ENCODE results near the gene MEIOSIN.

DNA sequence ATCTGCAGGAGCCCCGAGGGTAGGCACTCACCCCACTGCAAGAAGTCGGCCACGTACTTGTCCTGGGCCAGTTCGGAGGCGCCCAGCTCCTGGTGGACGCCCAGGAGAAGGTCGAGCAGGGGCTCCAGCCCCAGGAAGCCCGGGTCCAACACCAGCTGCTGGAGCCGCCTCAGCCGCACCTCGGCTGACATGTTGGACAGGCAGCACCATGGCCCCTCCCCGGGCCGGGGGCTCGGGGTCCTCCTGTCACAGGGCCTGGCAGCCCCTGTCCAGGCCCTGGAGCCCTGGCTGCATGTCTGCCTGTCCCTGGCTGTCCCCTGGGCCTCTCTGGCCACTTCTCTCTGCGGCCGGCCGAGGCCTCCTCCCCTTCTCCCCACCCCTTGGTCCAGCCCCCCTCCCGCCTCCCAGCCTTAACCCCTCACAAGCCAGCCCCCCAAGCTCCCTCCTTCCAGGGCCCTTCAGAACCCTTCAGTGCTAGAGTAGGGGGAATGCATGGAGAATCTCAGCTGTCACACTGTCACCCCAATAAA is 49.0 kb downstream of the MEIOSIN start, which contains the start of gene DMPK:
- TF ChIP-seq, protein P1, sequence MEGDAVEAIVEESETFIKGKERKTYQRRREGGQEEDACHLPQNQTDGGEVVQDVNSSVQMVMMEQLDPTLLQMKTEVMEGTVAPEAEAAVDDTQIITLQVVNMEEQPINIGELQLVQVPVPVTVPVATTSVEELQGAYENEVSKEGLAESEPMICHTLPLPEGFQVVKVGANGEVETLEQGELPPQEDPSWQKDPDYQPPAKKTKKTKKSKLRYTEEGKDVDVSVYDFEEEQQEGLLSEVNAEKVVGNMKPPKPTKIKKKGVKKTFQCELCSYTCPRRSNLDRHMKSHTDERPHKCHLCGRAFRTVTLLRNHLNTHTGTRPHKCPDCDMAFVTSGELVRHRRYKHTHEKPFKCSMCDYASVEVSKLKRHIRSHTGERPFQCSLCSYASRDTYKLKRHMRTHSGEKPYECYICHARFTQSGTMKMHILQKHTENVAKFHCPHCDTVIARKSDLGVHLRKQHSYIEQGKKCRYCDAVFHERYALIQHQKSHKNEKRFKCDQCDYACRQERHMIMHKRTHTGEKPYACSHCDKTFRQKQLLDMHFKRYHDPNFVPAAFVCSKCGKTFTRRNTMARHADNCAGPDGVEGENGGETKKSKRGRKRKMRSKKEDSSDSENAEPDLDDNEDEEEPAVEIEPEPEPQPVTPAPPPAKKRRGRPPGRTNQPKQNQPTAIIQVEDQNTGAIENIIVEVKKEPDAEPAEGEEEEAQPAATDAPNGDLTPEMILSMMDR (IDR thresholded peaks at IDR 0.05; ENCODE audit: low read depth, low read length, missing input control), result no peak
- TF ChIP-seq GABPA (IDR thresholded peaks at IDR 0.05 in 1 of 2, conservative IDR thresholded peaks at IDR 0.05 in 1 of 2) (no peak), RAD21 (IDR thresholded peaks at IDR 0.05) (no peak), RXRA (IDR thresholded peaks at IDR 0.05) (no peak), EGR1 (IDR thresholded peaks at IDR 0.05; ENCODE audit: low read depth in 2 of 2) (no peak), YY1 (IDR thresholded peaks at IDR 0.05) (no peak), JUND (IDR thresholded peaks at IDR 0.05) (no peak), SP1 (IDR thresholded peaks at IDR 0.05) (no peak), NR2F2 (IDR thresholded peaks at IDR 0.05) (no peak), TAF1 (conservative IDR thresholded peaks at IDR 0.05) (no peak)
- TF ChIP-seq, protein P2, sequence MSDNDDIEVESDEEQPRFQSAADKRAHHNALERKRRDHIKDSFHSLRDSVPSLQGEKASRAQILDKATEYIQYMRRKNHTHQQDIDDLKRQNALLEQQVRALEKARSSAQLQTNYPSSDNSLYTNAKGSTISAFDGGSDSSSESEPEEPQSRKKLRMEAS (IDR thresholded peaks at IDR 0.05), result no peak
- TF ChIP-seq, protein P3, sequence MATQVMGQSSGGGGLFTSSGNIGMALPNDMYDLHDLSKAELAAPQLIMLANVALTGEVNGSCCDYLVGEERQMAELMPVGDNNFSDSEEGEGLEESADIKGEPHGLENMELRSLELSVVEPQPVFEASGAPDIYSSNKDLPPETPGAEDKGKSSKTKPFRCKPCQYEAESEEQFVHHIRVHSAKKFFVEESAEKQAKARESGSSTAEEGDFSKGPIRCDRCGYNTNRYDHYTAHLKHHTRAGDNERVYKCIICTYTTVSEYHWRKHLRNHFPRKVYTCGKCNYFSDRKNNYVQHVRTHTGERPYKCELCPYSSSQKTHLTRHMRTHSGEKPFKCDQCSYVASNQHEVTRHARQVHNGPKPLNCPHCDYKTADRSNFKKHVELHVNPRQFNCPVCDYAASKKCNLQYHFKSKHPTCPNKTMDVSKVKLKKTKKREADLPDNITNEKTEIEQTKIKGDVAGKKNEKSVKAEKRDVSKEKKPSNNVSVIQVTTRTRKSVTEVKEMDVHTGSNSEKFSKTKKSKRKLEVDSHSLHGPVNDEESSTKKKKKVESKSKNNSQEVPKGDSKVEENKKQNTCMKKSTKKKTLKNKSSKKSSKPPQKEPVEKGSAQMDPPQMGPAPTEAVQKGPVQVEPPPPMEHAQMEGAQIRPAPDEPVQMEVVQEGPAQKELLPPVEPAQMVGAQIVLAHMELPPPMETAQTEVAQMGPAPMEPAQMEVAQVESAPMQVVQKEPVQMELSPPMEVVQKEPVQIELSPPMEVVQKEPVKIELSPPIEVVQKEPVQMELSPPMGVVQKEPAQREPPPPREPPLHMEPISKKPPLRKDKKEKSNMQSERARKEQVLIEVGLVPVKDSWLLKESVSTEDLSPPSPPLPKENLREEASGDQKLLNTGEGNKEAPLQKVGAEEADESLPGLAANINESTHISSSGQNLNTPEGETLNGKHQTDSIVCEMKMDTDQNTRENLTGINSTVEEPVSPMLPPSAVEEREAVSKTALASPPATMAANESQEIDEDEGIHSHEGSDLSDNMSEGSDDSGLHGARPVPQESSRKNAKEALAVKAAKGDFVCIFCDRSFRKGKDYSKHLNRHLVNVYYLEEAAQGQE (IDR thresholded peaks at IDR 0.05), result no peak
- TF ChIP-seq, protein P4, sequence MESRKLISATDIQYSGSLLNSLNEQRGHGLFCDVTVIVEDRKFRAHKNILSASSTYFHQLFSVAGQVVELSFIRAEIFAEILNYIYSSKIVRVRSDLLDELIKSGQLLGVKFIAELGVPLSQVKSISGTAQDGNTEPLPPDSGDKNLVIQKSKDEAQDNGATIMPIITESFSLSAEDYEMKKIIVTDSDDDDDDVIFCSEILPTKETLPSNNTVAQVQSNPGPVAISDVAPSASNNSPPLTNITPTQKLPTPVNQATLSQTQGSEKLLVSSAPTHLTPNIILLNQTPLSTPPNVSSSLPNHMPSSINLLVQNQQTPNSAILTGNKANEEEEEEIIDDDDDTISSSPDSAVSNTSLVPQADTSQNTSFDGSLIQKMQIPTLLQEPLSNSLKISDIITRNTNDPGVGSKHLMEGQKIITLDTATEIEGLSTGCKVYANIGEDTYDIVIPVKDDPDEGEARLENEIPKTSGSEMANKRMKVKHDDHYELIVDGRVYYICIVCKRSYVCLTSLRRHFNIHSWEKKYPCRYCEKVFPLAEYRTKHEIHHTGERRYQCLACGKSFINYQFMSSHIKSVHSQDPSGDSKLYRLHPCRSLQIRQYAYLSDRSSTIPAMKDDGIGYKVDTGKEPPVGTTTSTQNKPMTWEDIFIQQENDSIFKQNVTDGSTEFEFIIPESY (IDR thresholded peaks at IDR 0.05), result no peak
- TF ChIP-seq, protein P5, sequence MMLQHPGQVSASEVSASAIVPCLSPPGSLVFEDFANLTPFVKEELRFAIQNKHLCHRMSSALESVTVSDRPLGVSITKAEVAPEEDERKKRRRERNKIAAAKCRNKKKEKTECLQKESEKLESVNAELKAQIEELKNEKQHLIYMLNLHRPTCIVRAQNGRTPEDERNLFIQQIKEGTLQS (IDR thresholded peaks at IDR 0.05), result no peak
